ENCODE data around the gene DNMT1. TPM values are rescaled to one million over a fixed set of nuclear protein-coding genes. Genes with fewer than 3 reads are reported as not detected.

DNMT1 gene
- polyA plus RNA-seq, 1 donor from 2014 or later: 58.4 TPM

DNA sequence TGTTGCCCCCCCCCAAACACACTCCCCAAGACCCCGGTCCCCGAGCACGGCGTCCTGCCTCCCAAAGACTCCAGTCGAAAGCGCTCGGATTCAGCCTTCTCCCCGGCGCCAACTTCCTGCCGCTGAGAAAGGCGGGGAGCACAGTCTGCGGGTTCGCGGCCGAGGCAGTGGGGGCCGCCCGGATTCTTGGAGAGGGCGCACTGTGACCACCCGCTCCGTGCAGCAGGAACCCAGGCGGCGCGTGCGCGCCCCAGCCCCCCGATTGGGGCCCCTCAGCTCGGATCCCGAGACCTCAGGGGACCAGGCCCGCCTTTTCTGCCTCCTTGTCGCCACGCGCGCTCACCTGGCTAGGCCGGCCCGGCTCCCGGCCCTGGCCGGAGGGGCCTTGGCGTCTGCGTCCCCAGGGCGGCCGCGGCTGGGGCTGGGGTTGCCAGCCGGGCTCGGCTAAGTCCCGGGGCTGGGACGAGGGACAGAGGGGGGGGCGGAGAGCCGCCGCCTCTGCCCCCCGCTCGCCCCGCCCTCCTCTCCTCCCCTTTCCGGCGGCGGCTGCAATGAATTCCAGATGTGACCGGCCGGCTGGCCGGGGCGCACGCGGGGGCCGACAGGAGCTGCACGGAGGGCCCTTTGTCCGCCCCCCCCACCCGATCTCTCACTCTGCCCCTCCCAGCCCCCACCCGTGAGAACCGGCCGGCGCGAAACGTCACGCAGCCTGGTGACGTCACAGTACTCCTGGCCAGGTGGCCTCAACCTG, 36.3 kb upstream of the DNMT1 start, which contains the start of gene S1PR2:
S1PR2 (minus strand) TSS at position 471 of the 751 bp plus-strand sequence. CDS start 6,426 bp downstream, outside the sequence.
- Histone ChIP-seq H3K36me3 (ENCODE audit: insufficient read depth, low read length) (no peaks in the 10 kb centered on the region), H3K27ac (ENCODE audit: low read length) (peak within 1 kb of the TSS; percentile 65), H2AFZ (ENCODE audit: low read depth, low read length) (peak within 1 kb of the TSS; percentile 73), H4K20me1 (ENCODE audit: insufficient read depth) (no peaks in the 10 kb centered on the region), H3K9ac (ENCODE audit: low read length) (peak within 1 kb of the TSS; percentile 86), H3K27me3 (ENCODE audit: insufficient read depth, low read depth, low read length) (no peaks in the 10 kb centered on the region), H3K4me3 (ENCODE audit: low read length) (peak within 1 kb of the TSS; percentile 92), H3K4me2 (ENCODE audit: low read length) (peak within 1 kb of the TSS; percentile 78), H3K9me3 (ENCODE audit: low read length) (no peaks in the 10 kb centered on the region), H3K9me2 (ENCODE audit: insufficient read depth, low read length) (no peaks in the 10 kb centered on the region), H3F3A (ENCODE audit: insufficient read depth, low read length, poor library complexity, severe bottlenecking) (no peaks in the 10 kb centered on the region), H3K79me2 (replicated peaks; ENCODE audit: insufficient read depth, low read length) (peaks cover 10% of the 10 kb centered on the region)
- TF ChIP-seq TAF1 (IDR thresholded peaks at IDR 0.05; ENCODE audit: low read depth) (no peak), REST (IDR thresholded peaks at IDR 0.05; ENCODE audit: borderline replicate concordance) (peak; percentile 64), SMC3 (conservative IDR thresholded peaks at IDR 0.05; ENCODE audit: poor library complexity) (no peak), EP300 (conservative IDR thresholded peaks at IDR 0.05; ENCODE audit: poor library complexity, severe bottlenecking) (no peak), MXI1 (conservative IDR thresholded peaks at IDR 0.05; ENCODE audit: poor library complexity, severe bottlenecking) (peak; percentile 21), CTCF (IDR thresholded peaks at IDR 0.05; ENCODE audit: poor library complexity, severe bottlenecking) (no peak), EZH2 (IDR thresholded peaks at IDR 0.05; ENCODE audit: borderline replicate concordance, insufficient read depth, low read length, poor library complexity, severe bottlenecking) (no peak), POLR2AphosphoS5 (IDR thresholded peaks at IDR 0.05) (peak; percentile 36), RAD21 (conservative IDR thresholded peaks at IDR 0.05) (no peak)

GRCh38 chr19:10230173-10230860, 35.6 kb upstream of the DNMT1 start:
- peak overlapping the region; percentile 78 for H3K4me2 ChIP-seq (ENCODE audit: low read length)
- peak overlapping the region; percentile 65 for H3K27ac ChIP-seq (ENCODE audit: low read length)
- H2AFZ ChIP-seq (ENCODE audit: low read depth, low read length): peak overlapping the region; percentile 73
- H3K4me3 ChIP-seq (ENCODE audit: low read length): peak overlapping the region; percentile 92
- H3K9me3 ChIP-seq (ENCODE audit: low read length): no peaks in the 10 kb centered on the region
- no peaks in the 10 kb centered on the region for H4K20me1 ChIP-seq (ENCODE audit: insufficient read depth)
- H3K9ac ChIP-seq (ENCODE audit: low read length): peak overlapping the region; percentile 86
- H3K9me2 ChIP-seq (ENCODE audit: insufficient read depth, low read length): no peaks in the 10 kb centered on the region
- no peaks in the 10 kb centered on the region for H3K27me3 ChIP-seq (ENCODE audit: insufficient read depth, low read depth, low read length)
- no peaks in the 10 kb centered on the region for H3K36me3 ChIP-seq (ENCODE audit: insufficient read depth, low read length)
- H3F3A ChIP-seq (ENCODE audit: insufficient read depth, low read length, poor library complexity, severe bottlenecking): no peaks in the 10 kb centered on the region
- TF ChIP-seq EP300 (conservative IDR thresholded peaks at IDR 0.05; ENCODE audit: poor library complexity, severe bottlenecking): peak; percentile 32
- TF ChIP-seq TAF1 (IDR thresholded peaks at IDR 0.05; ENCODE audit: low read depth): no peak
- TF ChIP-seq SMC3 (conservative IDR thresholded peaks at IDR 0.05; ENCODE audit: poor library complexity): no peak
- TF ChIP-seq RAD21 (conservative IDR thresholded peaks at IDR 0.05): no peak
- no peak for TF ChIP-seq POLR2AphosphoS5 (IDR thresholded peaks at IDR 0.05)
- TF ChIP-seq CTCF (IDR thresholded peaks at IDR 0.05; ENCODE audit: poor library complexity, severe bottlenecking): peak; percentile 36
- TF ChIP-seq MXI1 (conservative IDR thresholded peaks at IDR 0.05; ENCODE audit: poor library complexity, severe bottlenecking): peak; percentile 49
- no peak for TF ChIP-seq REST (IDR thresholded peaks at IDR 0.05; ENCODE audit: borderline replicate concordance)
- no peak for TF ChIP-seq EZH2 (IDR thresholded peaks at IDR 0.05; ENCODE audit: borderline replicate concordance, insufficient read depth, low read length, poor library complexity, severe bottlenecking)
- peaks cover 10% of the 10 kb centered on the region for H3K79me2 ChIP-seq (replicated peaks; ENCODE audit: insufficient read depth, low read length)
